OCI-LY7 (cell line): Measurements from ENCODE around the gene UBE2G1. TPM values are rescaled to one million over a fixed set of nuclear protein-coding genes. Genes with fewer than 3 reads are reported as not detected.

Experiments
- BruUV-seq: library from RNA; stranded (reverse); fragments of 400-500 nt; replicated peaks from 2 replicates; lab custom pipeline; 2021; lab: Mats Ljungman, UMichigan
- CTCF ChIA-PET: fragments of 300-600 bp; sonication (Branson Sonifier 250); formaldehyde crosslinking; loops from one replicate; lab custom pipeline; 2022; ENCODE audit warnings: antibody characterized with exemption; ENCODE audit not compliant: unreplicated experiment; lab: Charles Lee
- POLR2A ChIA-PET: fragments of 300-600 bp; sonication (Branson Sonifier 250); formaldehyde crosslinking; loops from one replicate; lab custom pipeline; 2022; ENCODE audit warnings: antibody characterized with exemption; lab: Charles Lee
- DNase-seq: peaks from one replicate; pipeline ENCODE4 v3.0.0-alpha.2; 2015; ENCODE audit warnings: low spot score
- H2AFZ ChIP-seq: fragments of 200-600 bp; sonication (generic), shearing (Covaris generic); 2 replicates; pipeline ENCODE4 v1.6.1; 2014; ENCODE audit warnings: mild to moderate bottlenecking, antibody characterized with exemption, low read length, moderate library complexity
- H3K27ac ChIP-seq: fragments of 200-600 bp; sonication (generic); 2 replicates; pipeline ENCODE4 v1.5.1; 2014; ENCODE audit warnings: mixed run types, low read depth, mild to moderate bottlenecking, moderate library complexity, low read length, inconsistent platforms; ENCODE audit not compliant: poor library complexity, severe bottlenecking
- H3K36me3 ChIP-seq: fragments of 200-600 bp; sonication (generic); 2 replicates; pipeline ENCODE4 v1.6.1; 2014; ENCODE audit warnings: mild to moderate bottlenecking, antibody characterized with exemption, low read length, moderate library complexity, mixed read lengths; ENCODE audit not compliant: insufficient read depth
- H3K4me1 ChIP-seq: fragments of 200-600 bp; sonication (generic); 2 replicates; pipeline ENCODE4 v1.5.1; 2014; ENCODE audit warnings: mild to moderate bottlenecking, low read length; ENCODE audit not compliant: insufficient read depth, poor library complexity, severe bottlenecking
- H3K4me2 ChIP-seq: fragments of 200-600 bp; sonication (generic); 2 replicates; pipeline ENCODE4 v1.6.1; 2014; ENCODE audit warnings: mild to moderate bottlenecking, low read length
- H3K4me3 ChIP-seq: fragments of 200-600 bp; sonication (generic); 2 replicates; pipeline ENCODE4 v1.5.1; 2014; ENCODE audit warnings: mild to moderate bottlenecking, low read depth, low read length; ENCODE audit not compliant: poor library complexity, severe bottlenecking
- H3K79me2 ChIP-seq: fragments of 200-600 bp; sonication (generic); 2 replicates; pipeline ENCODE4 v1.6.1; 2016; ENCODE audit warnings: low read depth, mild to moderate bottlenecking, low read length, moderate library complexity, mixed read lengths; ENCODE audit not compliant: insufficient read depth
- H3K9me2 ChIP-seq: fragments of 200-600 bp; sonication (generic); 2 replicates; pipeline ENCODE4 v1.6.1; 2016; ENCODE audit warnings: mild to moderate bottlenecking, low read length, mixed read lengths; ENCODE audit not compliant: insufficient read depth
- H3K9me3 ChIP-seq: fragments of 200-600 bp; sonication (generic); 2 replicates; pipeline ENCODE4 v1.6.1; 2014; ENCODE audit warnings: mild to moderate bottlenecking, mixed run types, low read length, mixed read lengths
- H4K20me1 ChIP-seq: fragments of 200-600 bp; sonication (generic); 2 replicates; pipeline ENCODE4 v1.6.1; 2014; ENCODE audit warnings: mild to moderate bottlenecking, antibody characterized with exemption, low read length, moderate library complexity, mixed read lengths; ENCODE audit not compliant: insufficient read depth
- EZH2phosphoT487 ChIP-seq: fragments of 200-600 bp; sonication (generic); IDR thresholded peaks from 2 replicates; pipeline ENCODE4 v1.6.1; 2018; ENCODE audit warnings: low read depth, borderline replicate concordance, mild to moderate bottlenecking, mixed run types, antibody characterized with exemption, low read length, moderate library complexity, mixed read lengths
- intact Hi-C: fragments of 100-400 bp; cut with micrococcal nuclease; formaldehyde crosslinking; loops from one replicate; pipeline ENCODE4 v1.10.0; 2022; ENCODE audit not compliant: unreplicated experiment
- total RNA-seq, 2 experiments: library from RNA; depleted of rRNA in 1 of 2; stranded (reverse); fragments of >200 nt in 1 of 2; shearing (Covaris generic) in 1 of 2; gene quantifications; 2 replicates each; pipeline ENCODE4 v1.2.3, GENCODE V29; 2014 to 2022
- TF ChIP-seq, protein P1 (sequence below): fragments of 200-600 bp; sonication (generic); conservative IDR thresholded peaks from 2 replicates; pipeline ENCODE4 v1.5.1; 2014; ENCODE audit warnings: mild to moderate bottlenecking, antibody characterized with exemption, low read length, moderate library complexity, mixed read lengths

The UBE2G1 gene
- total RNA-seq, 2 experiments from 2014 or later: 115 to 216 TPM

DNA sequence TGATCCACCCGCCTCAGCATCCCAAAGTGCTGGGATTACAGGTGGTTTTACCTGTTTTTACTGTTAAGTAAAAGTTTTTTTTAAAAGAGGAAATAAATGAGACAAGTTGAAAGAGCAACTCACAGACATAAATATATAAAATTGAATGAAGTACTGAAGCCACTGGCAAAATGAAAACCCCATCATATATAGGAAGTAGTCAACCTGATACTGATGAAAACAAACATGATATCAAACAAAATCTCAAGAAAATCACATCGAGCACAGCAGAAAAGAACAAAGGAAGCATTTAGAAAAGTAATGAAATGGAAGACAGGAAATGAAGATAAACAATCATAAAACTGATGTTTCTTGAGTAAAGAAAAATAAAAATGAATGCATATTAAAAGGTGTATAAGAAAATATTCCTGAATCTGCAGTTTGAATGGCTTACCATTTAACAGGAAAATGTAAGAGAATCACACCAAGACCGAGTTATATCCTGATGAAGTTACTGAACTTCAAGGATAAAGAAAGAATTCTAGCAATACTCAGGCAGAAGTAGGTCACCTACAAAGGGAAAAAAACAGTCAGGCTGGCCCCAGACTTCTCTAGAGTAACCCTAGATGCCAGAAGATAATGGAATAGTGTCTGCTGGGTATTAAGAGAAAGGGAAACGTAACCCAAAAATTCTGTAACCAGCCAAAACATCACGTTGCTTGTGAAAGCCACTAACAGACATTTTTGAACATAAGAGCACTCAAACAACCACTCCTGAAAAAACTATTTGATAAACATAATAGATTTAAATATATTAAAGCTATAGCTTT is 31.5 kb downstream of the UBE2G1 start:
- peaks cover 65% of the 10 kb centered on the region for H3K4me1 ChIP-seq
- H3K9me3 ChIP-seq: no peaks in the 10 kb centered on the region
- TF ChIP-seq EZH2phosphoT487: no peak
- TF ChIP-seq, protein P1, sequence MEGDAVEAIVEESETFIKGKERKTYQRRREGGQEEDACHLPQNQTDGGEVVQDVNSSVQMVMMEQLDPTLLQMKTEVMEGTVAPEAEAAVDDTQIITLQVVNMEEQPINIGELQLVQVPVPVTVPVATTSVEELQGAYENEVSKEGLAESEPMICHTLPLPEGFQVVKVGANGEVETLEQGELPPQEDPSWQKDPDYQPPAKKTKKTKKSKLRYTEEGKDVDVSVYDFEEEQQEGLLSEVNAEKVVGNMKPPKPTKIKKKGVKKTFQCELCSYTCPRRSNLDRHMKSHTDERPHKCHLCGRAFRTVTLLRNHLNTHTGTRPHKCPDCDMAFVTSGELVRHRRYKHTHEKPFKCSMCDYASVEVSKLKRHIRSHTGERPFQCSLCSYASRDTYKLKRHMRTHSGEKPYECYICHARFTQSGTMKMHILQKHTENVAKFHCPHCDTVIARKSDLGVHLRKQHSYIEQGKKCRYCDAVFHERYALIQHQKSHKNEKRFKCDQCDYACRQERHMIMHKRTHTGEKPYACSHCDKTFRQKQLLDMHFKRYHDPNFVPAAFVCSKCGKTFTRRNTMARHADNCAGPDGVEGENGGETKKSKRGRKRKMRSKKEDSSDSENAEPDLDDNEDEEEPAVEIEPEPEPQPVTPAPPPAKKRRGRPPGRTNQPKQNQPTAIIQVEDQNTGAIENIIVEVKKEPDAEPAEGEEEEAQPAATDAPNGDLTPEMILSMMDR: no peak
- BruUV-seq: no TSS peak
- DNase-seq: no peak
- no peak overlapping the region for H3K4me3 ChIP-seq
- peaks cover 26% of the 10 kb centered on the region for H4K20me1 ChIP-seq
- H3K79me2 ChIP-seq: peaks cover 100% of the 10 kb centered on the region
- H3K27ac ChIP-seq: no peak overlapping the region
- intact Hi-C loops: no loop called here
- CTCF ChIA-PET: no interaction called here
- H3K4me2 ChIP-seq: peak overlapping the region; percentile 24; the same call in 1 of the 2 replicates
- H3K36me3 ChIP-seq: peaks cover 38% of the 10 kb centered on the region
- H2AFZ ChIP-seq: no peak overlapping the region
- no peaks in the 10 kb centered on the region for H3K9me2 ChIP-seq
- POLR2A ChIA-PET: interaction anchor here (0.6 kb wide), 1 partner anchor 24 kb away, joined by 3 read pairs; no protein-coding TSS in a partner anchor

DNA sequence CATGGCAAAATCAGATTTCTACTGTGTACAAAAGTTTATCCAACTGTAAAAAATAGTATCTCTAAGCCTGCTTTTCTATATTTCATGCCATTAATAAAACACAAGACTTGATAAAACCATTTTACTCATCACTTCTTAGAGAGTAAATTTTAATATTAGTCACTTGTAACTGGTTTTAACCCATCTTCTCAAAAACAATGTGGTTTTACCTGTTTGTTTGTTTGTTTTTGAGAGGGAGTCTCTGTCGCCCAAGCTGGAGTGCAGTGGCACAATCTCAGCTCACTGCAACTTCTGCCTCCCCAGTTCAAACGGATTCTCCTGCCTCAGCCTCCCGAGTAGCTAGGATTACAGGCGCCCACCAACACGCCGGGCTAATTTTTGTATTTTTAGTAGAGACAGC is 32.1 kb downstream of the UBE2G1 start:
- ChIA-PET POLR2A (no interaction called here), CTCF (no interaction called here)
- Histone ChIP-seq H3K36me3 (peaks cover 44% of the 10 kb centered on the region), H3K79me2 (peaks cover 100% of the 10 kb centered on the region), H3K4me3 (no peak overlapping the region), H3K4me2 (peak overlapping the region; percentile 24; the same call in 1 of the 2 replicates), H3K27ac (no peak overlapping the region), H3K9me2 (no peaks in the 10 kb centered on the region), H4K20me1 (peaks cover 29% of the 10 kb centered on the region), H3K4me1 (peaks cover 58% of the 10 kb centered on the region), H3K9me3 (no peaks in the 10 kb centered on the region), H2AFZ (no peak overlapping the region)
- BruUV-seq: no TSS peak
- DNase-seq: no peak
- intact Hi-C loops: no loop called here
- TF ChIP-seq, protein P1: no peak
- no peak for TF ChIP-seq EZH2phosphoT487

DNA sequence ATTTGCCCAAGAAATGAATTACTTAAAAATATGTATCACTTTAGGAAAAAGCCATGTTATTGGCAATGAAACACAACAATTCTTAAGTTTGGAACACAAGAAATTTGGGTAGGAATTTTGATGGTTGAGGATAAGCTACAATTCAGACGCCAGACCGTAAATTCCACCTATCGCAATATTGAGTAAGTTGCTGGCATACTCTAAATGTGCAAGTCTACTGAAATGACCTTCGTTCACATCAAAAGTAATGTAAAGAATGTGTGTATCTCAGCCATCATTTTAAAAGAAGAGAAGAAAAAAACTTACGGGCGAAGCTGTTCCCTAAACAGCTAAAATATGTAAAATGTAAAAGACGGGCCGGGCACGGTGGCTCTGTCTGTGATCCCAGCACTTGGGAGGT is 33.4 kb downstream of the UBE2G1 start:
- TF ChIP-seq, protein P1: no peak
- TF ChIP-seq EZH2phosphoT487: no peak
- Histone ChIP-seq H4K20me1 (peaks cover 19% of the 10 kb centered on the region; the same call in 1 of the 2 replicates), H3K9me3 (no peaks in the 10 kb centered on the region), H3K27ac (no peak overlapping the region), H2AFZ (no peak overlapping the region), H3K79me2 (peaks cover 100% of the 10 kb centered on the region), H3K4me3 (no peak overlapping the region), H3K4me2 (peak overlapping the region; percentile 25), H3K9me2 (no peaks in the 10 kb centered on the region), H3K36me3 (peaks cover 55% of the 10 kb centered on the region), H3K4me1 (peaks cover 45% of the 10 kb centered on the region)
- CTCF ChIA-PET: no interaction called here
- POLR2A ChIA-PET: no interaction called here
- intact Hi-C loops: no loop called here
- BruUV-seq: no TSS peak
- DNase-seq: no peak
